Fibroblast of lung (primary cell): ENCODE results near the gene MTA2.

Experiments used
- CTCF ChIP-seq, 2 donors: IDR thresholded peaks in 1 of 2; conservative IDR thresholded peaks in 1 of 2; 1 replicate in 1 of 2; 2 replicates in 1 of 2; pipeline ENCODE4 v1.5.1; 2011 to 2012; ENCODE audit warnings: low read length in 2 of 2, control low read depth in 1 of 2, inconsistent platforms in 1 of 2, low read depth in 1 of 2, mild to moderate bottlenecking in 1 of 2
- EZH2 ChIP-seq: IDR thresholded peaks from 2 replicates; pipeline ENCODE4 v1.5.1; 2012; ENCODE audit warnings: low read length, control low read depth, mild to moderate bottlenecking; ENCODE audit errors: missing control alignments

GRCh38 chr11:62574363-62575071, 27.1 kb downstream of the MTA2 start:
- no peak for TF ChIP-seq CTCF (conservative IDR thresholded peaks at IDR 0.05 in 1 of 2, IDR thresholded peaks at IDR 0.05 in 1 of 2; ENCODE audit: low read depth in 1 of 2, low read length in 2 of 2)
- no peak for TF ChIP-seq EZH2
